ENCODE data around the gene IKBKE.

GRCh38 chr1:206521694-206522402 is 51.6 kb downstream of the IKBKE start:
- no peak for TF ChIP-seq POLR2A (IDR thresholded peaks at IDR 0.05; ENCODE audit: low read length)
- TF ChIP-seq GATA1 (IDR thresholded peaks at IDR 0.05; ENCODE audit: low read depth, low read length), result no peak
